ENCODE data around the gene PDCD7. TPM values are rescaled to one million over a fixed set of nuclear protein-coding genes. Genes with fewer than 3 reads are reported as not detected.

Gene PDCD7
- total RNA-seq, 2 donors from 2014 or later = 22.0 to 36.7 TPM

Other genes with a start within 250 kb of the PDCD7 start
- 10 to 100 TPM in 1 of 2 donors, 1 to 10 TPM in 1; 4.3 to 10.1 TPM for gene ANKDD1A, start 221.9 kb downstream of the PDCD7 start, total RNA-seq
- 10 to 100 TPM; 65.1 to 87.7 TPM for gene SPG21, start 143.9 kb downstream of the PDCD7 start, total RNA-seq
- 10 to 100 TPM; 11.6 to 17.1 TPM for gene MTFMT, start 104.2 kb downstream of the PDCD7 start, total RNA-seq
- not detected for gene SLC51B, start 88.4 kb downstream of the PDCD7 start, total RNA-seq
- gene RASL12, start 65.8 kb downstream of the PDCD7 start, total RNA-seq = not detected
- gene KBTBD13, start 57.1 kb downstream of the PDCD7 start, total RNA-seq = not detected
- gene UBAP1L, start 18.6 kb downstream of the PDCD7 start, total RNA-seq = 1 to 10 TPM; 5.2 to 6.1 TPM
- gene CLPX, start 51.5 kb upstream of the PDCD7 start, total RNA-seq = 10 to 100 TPM; 61.1 to 74.2 TPM
- gene CILP, start 77.7 kb upstream of the PDCD7 start, total RNA-seq = under 1 TPM; 0.05 to 0.09 TPM
- 10 to 100 TPM; 19.8 to 22.0 TPM for gene PARP16, start 153.1 kb upstream of the PDCD7 start, total RNA-seq
- gene RNU5A-1, start 162.2 kb upstream of the PDCD7 start, total RNA-seq = not detected
- gene RNU5B-1, start 170.9 kb upstream of the PDCD7 start, total RNA-seq = 10 to 100 TPM in 1 of 2 donors, not detected in 1; 14.1 TPM
- gene IGDCC3, start 244.2 kb upstream of the PDCD7 start, total RNA-seq = not detected